Endothelial cell of umbilical vein (primary cell): ENCODE measurements around the gene HK3.

Experiments
- CTCF ChIP-seq, 2 donors: IDR thresholded peaks; 1 replicate in 1 of 2; 2 replicates in 1 of 2; pipeline ENCODE4 v1.5.1; 2011; ENCODE audit warnings: low read length in 2 of 2, mild to moderate bottlenecking in 2 of 2, moderate library complexity in 2 of 2, control low read depth in 1 of 2, inconsistent platforms in 1 of 2, low read depth in 1 of 2; ENCODE audit not compliant: insufficient read depth in 1 of 2; ENCODE audit errors: extremely low read depth in 1 of 2
- EZH2 ChIP-seq: IDR thresholded peaks from 2 replicates; pipeline ENCODE4 v1.6.1; 2012; ENCODE audit warnings: borderline replicate concordance, low read depth, mild to moderate bottlenecking, moderate library complexity, low read length, inconsistent platforms; ENCODE audit not compliant: severe bottlenecking
- FOS ChIP-seq: IDR thresholded peaks from 2 replicates; pipeline ENCODE4 v1.6.1; 2011; ENCODE audit warnings: mild to moderate bottlenecking, low read length, moderate library complexity, borderline replicate concordance; ENCODE audit not compliant: insufficient read depth
- JUN ChIP-seq: IDR thresholded peaks from 2 replicates; pipeline ENCODE4 v1.6.1; 2011; ENCODE audit warnings: borderline replicate concordance, low read depth; ENCODE audit not compliant: insufficient read length, insufficient read depth
- MAX ChIP-seq: IDR thresholded peaks from 2 replicates; pipeline ENCODE4 v1.6.1; 2011; ENCODE audit not compliant: insufficient read depth, insufficient read length
- MYC ChIP-seq: IDR thresholded peaks from one replicate; pipeline ENCODE4 v1.6.1; 2011; ENCODE audit warnings: mild to moderate bottlenecking, low read depth, low read length
- POLR2A ChIP-seq: IDR thresholded peaks from 2 replicates; pipeline ENCODE4 v1.6.1; 2012; ENCODE audit warnings: low read depth, mild to moderate bottlenecking, control low read depth, low read length
- POLR2AphosphoS5 ChIP-seq: IDR thresholded peaks from 2 replicates; pipeline ENCODE4 v1.6.1; 2012; ENCODE audit warnings: low read depth, mild to moderate bottlenecking, control low read depth, low read length, moderate library complexity; ENCODE audit not compliant: insufficient read depth

- TF ChIP-seq CTCF (IDR thresholded peaks at IDR 0.05; ENCODE audit: extremely low read depth in 1 of 2, insufficient read depth in 1 of 2, low read depth in 1 of 2, low read length in 2 of 2) (no peak), POLR2A (no peak), POLR2AphosphoS5 (no peak), EZH2 (no peak), FOS (no peak), MAX (no peak), JUN (no peak), MYC (no peak)
Measured at GRCh38 chr5:176886336-176887251, 12.6 kb downstream of the HK3 start.
